Spinal cord (tissue), 10 donors: ENCODE data around the gene NHLRC4. TPM values are rescaled to one million over a fixed set of nuclear protein-coding genes. Genes with fewer than 3 reads are reported as not detected.
A peak's percentile ranks its signal among the peaks of the same experiment; 100 is the strongest.

ENCODE experiments used
- DNase-seq, 6 donors: peaks; one replicate each; pipeline versions ENCODE4 v3.0.0 to v3.0.0-alpha.2; 2013 to 2015; ENCODE audit warnings: low spot score in 6 of 6, low read depth in 4 of 6
- H3K27ac ChIP-seq: one replicate; pipeline ENCODE4 v1.5.1; 2013; ENCODE audit warnings: low read depth, low read length, control low read depth
- H3K27me3 ChIP-seq: one replicate; pipeline ENCODE4 v1.6.1; 2013; ENCODE audit warnings: low read length; ENCODE audit not compliant: control insufficient read depth, insufficient read depth
- H3K36me3 ChIP-seq: one replicate; pipeline ENCODE4 v1.6.1; 2013; ENCODE audit warnings: low read length; ENCODE audit not compliant: control insufficient read depth, insufficient read depth
- H3K4me1 ChIP-seq: one replicate; pipeline ENCODE4 v1.6.1; 2013; ENCODE audit warnings: low read length; ENCODE audit not compliant: control insufficient read depth, insufficient read depth
- H3K4me3 ChIP-seq: one replicate; pipeline ENCODE4 v1.5.1; 2013; ENCODE audit warnings: low read depth, low read length, control low read depth
- H3K9me3 ChIP-seq: one replicate; pipeline ENCODE4 v1.6.1; 2013; ENCODE audit warnings: low read length; ENCODE audit not compliant: control insufficient read depth, insufficient read depth
- WGBS: methylation state at CpG from one replicate; pipeline ENCODE4 v1.1.5; 2013; ENCODE audit warnings: missing lambda C conversion rate; ENCODE audit not compliant: insufficient coverage; 5-methylcytosine and 5-hydroxymethylcytosine counted together
- long read RNA-seq, 4 donors: transcript quantifications; one replicate each; lab custom pipeline, GENCODE V29; 2026
- polyA plus RNA-seq, 2 donors: library from polyadenylated mRNA; unstranded; fragments of 120-200 nt; gene quantifications; one replicate each; pipeline ENCODE4 v1.2.1, GENCODE V29; 2013; ENCODE audit not compliant: insufficient read length in 2 of 2
- total RNA-seq, 2 donors: library from RNA; depleted of rRNA in 1 of 2; stranded (reverse); fragments of 120-200 nt in 1 of 2; fragments of >200 nt in 1 of 2; gene quantifications; one replicate each; pipeline versions ENCODE4 v1.2.3 to v1.2.4, GENCODE V29; 2013 to 2014
- donor health status: healthy.

Gene NHLRC4
- total RNA-seq = 1 to 10 TPM in 1 of 2 donors, under 1 TPM in 1; 0.89 to 3.5 TPM
- polyA plus RNA-seq = 1 to 10 TPM in 1 of 2 donors, under 1 TPM in 1; 0.73 to 1.2 TPM
- long read RNA-seq, donor 1, partial matches to known transcripts = 0 of 1 reads
- long read RNA-seq, donor 1, other reads (novel, unspliced or antisense) = 0 of 1 reads
- long read RNA-seq, donor 2 = 0 reads
- long read RNA-seq, donor 3 = 0 reads
- long read RNA-seq, donor 4, partial matches to known transcripts = 0 of 1 reads
- long read RNA-seq, donor 4, other reads (novel, unspliced or antisense) = 0 of 1 reads

DNA sequence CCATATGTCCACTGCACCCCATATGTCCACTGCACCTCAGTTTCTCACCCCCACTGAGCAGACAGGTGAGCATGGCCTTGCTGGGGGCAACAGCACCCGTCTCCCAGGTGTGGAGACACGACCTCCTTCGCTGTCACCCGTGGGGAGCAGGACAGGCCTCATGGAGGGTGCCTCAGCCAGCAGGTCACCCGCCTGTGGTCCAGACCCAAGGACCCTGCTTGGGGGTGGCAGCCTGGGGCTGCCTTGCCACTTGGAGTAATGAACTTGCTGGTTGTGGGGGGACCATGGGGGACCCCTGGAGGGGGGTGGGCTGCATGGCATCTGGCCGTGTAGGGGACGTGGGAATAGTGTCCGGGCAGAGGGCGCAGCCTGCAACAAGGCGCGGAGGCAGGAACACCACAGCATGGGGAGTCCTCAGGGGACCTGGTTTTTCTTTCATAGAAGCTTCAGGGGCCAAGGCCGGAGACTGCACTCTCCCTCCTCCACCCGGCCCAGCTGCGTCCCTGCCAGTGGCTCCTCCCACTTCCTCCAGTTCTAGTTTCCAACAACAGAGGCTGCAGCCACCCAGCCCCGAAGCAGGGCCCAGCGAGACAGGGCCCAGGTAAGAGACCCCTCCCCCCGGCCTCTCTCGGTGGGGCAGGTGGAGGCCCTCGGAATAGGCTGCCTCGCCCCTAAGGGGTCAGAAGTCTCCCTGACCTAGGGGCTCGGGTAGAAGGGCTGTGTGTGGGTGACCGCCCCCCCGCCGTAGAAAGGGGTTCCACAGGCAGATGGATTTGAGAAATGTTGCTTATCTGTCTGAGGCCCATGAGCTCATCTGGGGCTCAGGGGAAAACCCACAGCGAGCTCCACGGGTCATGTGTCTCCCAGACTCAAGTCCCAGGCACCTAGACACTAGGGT, at the start of gene NHLRC4:
TSS of gene NHLRC4 (plus strand) at position 531 of the 898 bp plus-strand sequence. CDS start 1,043 bp downstream, outside the sequence.
- 45% methylated on average over 26 of the region's 26 CpGs for WGBS
- peak within 1 kb of the TSS; percentile 40 for H3K27ac ChIP-seq
- H3K4me3 ChIP-seq = no peak within 1 kb of the TSS
- H3K36me3 ChIP-seq = peaks cover 11% of the 10 kb centered on the region
- H3K9me3 ChIP-seq = no peaks in the 10 kb centered on the region
- H3K27me3 ChIP-seq = peaks cover 6% of the 10 kb centered on the region
- peak in 1 of 6 donors; percentile 52 for DNase-seq
- H3K4me1 ChIP-seq = peaks cover 57% of the 10 kb centered on the region

GRCh38 chr16:518858-519257, 47.9 kb upstream of the NHLRC4 start:
- Histone ChIP-seq H3K9me3 (no peaks in the 10 kb centered on the region), H3K27me3 (no peaks in the 10 kb centered on the region), H3K36me3 (peaks cover 94% of the 10 kb centered on the region), H3K4me3 (no peak overlapping the region), H3K27ac (no peak overlapping the region), H3K4me1 (peaks cover 4% of the 10 kb centered on the region)
- 95% methylated on average over 9 of the region's 9 CpGs for WGBS
- DNase-seq = no peak

DNA sequence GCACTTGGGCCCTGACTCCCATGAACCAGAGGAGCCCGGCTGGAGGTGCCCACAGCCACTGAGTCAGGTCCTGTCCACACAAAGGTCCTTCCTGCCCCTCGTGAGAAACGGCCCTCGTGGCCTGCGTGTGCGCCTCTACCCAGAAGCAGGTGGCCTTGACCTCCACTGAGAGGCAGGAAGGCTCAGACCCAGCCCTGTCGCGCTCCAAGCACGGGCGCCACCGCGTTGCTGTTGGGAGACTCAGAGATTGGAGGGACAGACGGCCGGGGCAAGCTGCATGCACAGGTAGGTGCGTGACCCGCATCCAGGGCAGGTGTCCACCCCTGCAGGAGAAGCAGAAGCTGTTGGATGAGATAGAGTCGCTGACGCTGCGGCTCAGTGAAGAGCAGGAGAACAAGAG, 47.4 kb upstream of the NHLRC4 start:
- WGBS = 93% methylated on average over 19 of the region's 19 CpGs
- no peak overlapping the region for H3K27ac ChIP-seq
- DNase-seq = no peak
- H3K27me3 ChIP-seq = no peaks in the 10 kb centered on the region
- H3K36me3 ChIP-seq = peaks cover 94% of the 10 kb centered on the region
- H3K4me3 ChIP-seq = no peak overlapping the region
- H3K4me1 ChIP-seq = peaks cover 9% of the 10 kb centered on the region
- H3K9me3 ChIP-seq = no peaks in the 10 kb centered on the region

DNA sequence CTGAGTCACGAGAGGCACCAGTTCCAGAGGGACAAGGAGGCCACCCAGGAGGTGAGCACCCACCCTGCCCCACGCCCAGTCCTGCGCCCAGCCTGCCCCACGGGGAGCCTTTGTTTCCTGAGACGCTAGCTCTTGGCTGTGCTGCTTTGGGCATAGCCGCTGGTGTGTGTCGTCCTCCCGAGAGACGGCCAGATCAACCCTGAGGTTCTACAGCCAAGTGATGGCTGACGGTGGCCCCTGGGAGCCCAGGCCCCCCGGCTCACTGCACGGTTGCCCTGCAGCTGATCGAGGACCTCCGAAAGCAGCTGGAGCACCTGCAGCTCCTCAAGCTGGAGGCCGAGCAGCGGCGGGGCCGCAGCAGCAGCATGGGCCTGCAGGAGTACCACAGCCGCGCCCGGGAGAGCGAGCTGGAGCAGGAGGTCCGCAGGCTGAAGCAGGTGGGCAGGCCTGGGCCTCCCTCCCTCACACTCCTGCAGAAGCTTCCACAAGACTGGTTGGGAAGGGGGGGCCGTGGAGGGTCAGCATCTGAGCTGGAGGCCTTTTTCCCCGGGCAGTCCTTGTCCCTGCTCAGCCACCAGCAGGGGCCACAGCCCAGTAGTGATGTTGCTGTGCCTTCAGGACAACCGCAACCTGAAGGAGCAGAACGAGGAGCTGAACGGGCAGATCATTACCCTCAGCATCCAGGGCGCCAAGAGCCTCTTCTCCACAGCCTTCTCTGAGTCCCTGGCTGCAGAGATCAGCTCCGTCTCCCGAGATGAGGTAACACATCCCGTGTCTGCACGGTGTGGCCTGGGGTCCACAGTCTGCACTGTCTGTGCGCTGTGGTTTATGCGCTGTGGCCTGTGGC, 46.7 kb upstream of the NHLRC4 start:
- no peaks in the 10 kb centered on the region for H3K27me3 ChIP-seq
- no peak overlapping the region for H3K27ac ChIP-seq
- no peak for DNase-seq
- WGBS = 94% methylated on average over 34 of the region's 35 CpGs
- H3K4me3 ChIP-seq = no peak overlapping the region
- no peaks in the 10 kb centered on the region for H3K9me3 ChIP-seq
- H3K36me3 ChIP-seq = peaks cover 94% of the 10 kb centered on the region
- peaks cover 16% of the 10 kb centered on the region for H3K4me1 ChIP-seq

DNA sequence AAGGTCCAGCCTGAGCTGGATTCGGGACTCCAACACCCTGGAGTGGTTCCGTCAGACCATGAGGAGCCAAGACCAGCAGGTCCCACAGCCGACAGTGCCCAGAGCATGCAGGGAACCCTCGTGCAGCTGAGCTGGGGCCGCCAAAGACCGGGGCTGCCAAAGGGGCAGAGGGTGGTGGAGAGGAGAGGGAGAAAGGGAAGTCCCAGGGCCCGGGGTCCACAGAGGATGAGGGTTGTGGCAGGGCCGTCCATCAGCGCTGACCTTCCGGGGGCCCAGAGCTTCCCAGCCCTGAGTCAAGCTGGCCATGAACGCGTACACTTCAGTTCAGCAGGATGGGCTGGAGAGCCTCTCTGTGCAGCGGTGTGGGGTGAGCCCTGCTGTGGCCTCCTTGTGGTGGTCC, 46.0 kb upstream of the NHLRC4 start:
- peaks cover 24% of the 10 kb centered on the region for H3K4me1 ChIP-seq
- no peaks in the 10 kb centered on the region for H3K27me3 ChIP-seq
- no peaks in the 10 kb centered on the region for H3K9me3 ChIP-seq
- no peak overlapping the region for H3K27ac ChIP-seq
- H3K4me3 ChIP-seq = no peak overlapping the region
- no peak for DNase-seq
- H3K36me3 ChIP-seq = peaks cover 93% of the 10 kb centered on the region
- 96% methylated on average over 13 of the region's 13 CpGs for WGBS

- Histone ChIP-seq H3K27me3 (no peaks in the 10 kb centered on the region), H3K4me1 (peaks cover 31% of the 10 kb centered on the region), H3K4me3 (no peak overlapping the region), H3K27ac (no peak overlapping the region), H3K9me3 (no peaks in the 10 kb centered on the region), H3K36me3 (peaks cover 86% of the 10 kb centered on the region)
- DNase-seq = no peak
- WGBS = 71% methylated on average over 18 of the region's 34 CpGs
These were observed 45.2 kb upstream of the NHLRC4 start for GRCh38 chr16:521381-522210.

DNA sequence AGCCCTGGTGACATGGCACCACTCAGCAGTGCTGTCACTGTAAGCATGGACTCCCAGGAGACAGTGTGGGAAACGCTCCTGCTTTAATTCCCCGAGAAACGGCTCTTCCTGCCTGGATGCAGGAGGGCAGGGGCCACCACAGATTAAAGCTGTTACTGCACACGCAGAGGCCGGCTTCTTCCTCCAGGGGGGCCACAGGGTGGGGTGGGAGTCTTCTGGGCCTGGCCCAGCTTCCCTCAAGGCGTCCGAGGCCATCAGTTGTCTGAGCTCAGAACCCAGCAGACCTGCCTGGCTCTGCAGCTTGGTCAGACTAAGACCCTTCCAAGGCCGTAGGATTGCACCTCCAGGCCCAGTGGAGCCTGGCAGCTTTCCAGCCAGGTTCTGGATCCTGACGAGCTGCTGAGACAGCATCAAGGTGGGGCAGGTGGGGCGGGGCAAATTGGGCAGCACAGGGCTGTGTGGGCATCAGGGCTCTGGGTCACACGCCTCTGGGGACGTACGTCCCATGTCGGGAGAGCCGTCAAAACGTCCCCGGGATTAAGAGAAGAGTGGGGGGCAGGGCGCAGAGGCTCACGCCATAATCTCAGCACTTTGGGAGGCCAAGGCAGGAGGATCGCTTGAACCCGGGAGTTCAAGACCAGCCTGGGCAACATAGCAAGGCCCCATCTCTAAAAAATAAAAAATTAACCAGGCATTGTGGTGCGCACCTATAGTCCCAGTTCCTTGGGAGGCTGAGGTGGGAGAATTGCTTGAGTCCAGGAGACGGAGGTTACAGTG, 44.3 kb upstream of the NHLRC4 start:
- Histone ChIP-seq H3K4me3 (no peak overlapping the region), H3K27me3 (no peaks in the 10 kb centered on the region), H3K9me3 (no peaks in the 10 kb centered on the region), H3K27ac (no peak overlapping the region), H3K36me3 (peaks cover 77% of the 10 kb centered on the region), H3K4me1 (peaks cover 35% of the 10 kb centered on the region)
- DNase-seq = no peak
- 79% methylated on average over 23 of the region's 23 CpGs for WGBS

GRCh38 chr16:523097-523741, 43.6 kb upstream of the NHLRC4 start:
- Histone ChIP-seq H3K27me3 (no peaks in the 10 kb centered on the region), H3K27ac (no peak overlapping the region), H3K9me3 (no peaks in the 10 kb centered on the region), H3K4me1 (peaks cover 36% of the 10 kb centered on the region), H3K4me3 (no peak overlapping the region), H3K36me3 (peaks cover 74% of the 10 kb centered on the region)
- WGBS = 93% methylated on average over 22 of the region's 22 CpGs
- no peak for DNase-seq
